ENCODE data around the gene PLS3.

DNA sequence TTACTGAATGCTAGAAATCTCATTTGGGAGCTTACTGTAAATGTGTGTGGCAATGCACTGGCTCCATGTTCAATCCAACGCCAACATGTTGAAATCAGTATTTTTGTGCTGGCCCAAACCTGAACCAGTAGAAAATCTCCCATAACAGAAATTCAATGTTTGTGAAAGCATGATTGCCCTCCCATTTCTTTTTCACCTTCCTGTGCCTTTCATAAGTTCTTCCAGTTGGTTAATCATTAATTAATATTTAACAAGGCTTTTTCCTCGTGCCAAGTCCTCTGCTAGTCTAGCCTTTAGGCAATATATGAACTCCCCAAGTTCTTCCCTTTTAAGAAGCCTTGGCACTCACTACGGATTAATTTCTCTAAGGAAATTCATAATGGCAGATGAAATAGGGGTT lies 1.3 kb upstream of the PLS3 start:
- TF ChIP-seq SMC3 (conservative IDR thresholded peaks at IDR 0.05; ENCODE audit: poor library complexity) = no peak
- TF ChIP-seq, protein P1, sequence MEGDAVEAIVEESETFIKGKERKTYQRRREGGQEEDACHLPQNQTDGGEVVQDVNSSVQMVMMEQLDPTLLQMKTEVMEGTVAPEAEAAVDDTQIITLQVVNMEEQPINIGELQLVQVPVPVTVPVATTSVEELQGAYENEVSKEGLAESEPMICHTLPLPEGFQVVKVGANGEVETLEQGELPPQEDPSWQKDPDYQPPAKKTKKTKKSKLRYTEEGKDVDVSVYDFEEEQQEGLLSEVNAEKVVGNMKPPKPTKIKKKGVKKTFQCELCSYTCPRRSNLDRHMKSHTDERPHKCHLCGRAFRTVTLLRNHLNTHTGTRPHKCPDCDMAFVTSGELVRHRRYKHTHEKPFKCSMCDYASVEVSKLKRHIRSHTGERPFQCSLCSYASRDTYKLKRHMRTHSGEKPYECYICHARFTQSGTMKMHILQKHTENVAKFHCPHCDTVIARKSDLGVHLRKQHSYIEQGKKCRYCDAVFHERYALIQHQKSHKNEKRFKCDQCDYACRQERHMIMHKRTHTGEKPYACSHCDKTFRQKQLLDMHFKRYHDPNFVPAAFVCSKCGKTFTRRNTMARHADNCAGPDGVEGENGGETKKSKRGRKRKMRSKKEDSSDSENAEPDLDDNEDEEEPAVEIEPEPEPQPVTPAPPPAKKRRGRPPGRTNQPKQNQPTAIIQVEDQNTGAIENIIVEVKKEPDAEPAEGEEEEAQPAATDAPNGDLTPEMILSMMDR (IDR thresholded peaks at IDR 0.05; ENCODE audit: poor library complexity, severe bottlenecking) = no peak
- TF ChIP-seq EZH2 (IDR thresholded peaks at IDR 0.05; ENCODE audit: borderline replicate concordance, insufficient read depth, low read length, poor library complexity, severe bottlenecking) = no peak
- TF ChIP-seq EP300 (conservative IDR thresholded peaks at IDR 0.05; ENCODE audit: poor library complexity, severe bottlenecking) = no peak
- TF ChIP-seq, protein P2, sequence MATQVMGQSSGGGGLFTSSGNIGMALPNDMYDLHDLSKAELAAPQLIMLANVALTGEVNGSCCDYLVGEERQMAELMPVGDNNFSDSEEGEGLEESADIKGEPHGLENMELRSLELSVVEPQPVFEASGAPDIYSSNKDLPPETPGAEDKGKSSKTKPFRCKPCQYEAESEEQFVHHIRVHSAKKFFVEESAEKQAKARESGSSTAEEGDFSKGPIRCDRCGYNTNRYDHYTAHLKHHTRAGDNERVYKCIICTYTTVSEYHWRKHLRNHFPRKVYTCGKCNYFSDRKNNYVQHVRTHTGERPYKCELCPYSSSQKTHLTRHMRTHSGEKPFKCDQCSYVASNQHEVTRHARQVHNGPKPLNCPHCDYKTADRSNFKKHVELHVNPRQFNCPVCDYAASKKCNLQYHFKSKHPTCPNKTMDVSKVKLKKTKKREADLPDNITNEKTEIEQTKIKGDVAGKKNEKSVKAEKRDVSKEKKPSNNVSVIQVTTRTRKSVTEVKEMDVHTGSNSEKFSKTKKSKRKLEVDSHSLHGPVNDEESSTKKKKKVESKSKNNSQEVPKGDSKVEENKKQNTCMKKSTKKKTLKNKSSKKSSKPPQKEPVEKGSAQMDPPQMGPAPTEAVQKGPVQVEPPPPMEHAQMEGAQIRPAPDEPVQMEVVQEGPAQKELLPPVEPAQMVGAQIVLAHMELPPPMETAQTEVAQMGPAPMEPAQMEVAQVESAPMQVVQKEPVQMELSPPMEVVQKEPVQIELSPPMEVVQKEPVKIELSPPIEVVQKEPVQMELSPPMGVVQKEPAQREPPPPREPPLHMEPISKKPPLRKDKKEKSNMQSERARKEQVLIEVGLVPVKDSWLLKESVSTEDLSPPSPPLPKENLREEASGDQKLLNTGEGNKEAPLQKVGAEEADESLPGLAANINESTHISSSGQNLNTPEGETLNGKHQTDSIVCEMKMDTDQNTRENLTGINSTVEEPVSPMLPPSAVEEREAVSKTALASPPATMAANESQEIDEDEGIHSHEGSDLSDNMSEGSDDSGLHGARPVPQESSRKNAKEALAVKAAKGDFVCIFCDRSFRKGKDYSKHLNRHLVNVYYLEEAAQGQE (IDR thresholded peaks at IDR 0.05; ENCODE audit: borderline replicate concordance) = no peak
- no peak for TF ChIP-seq POLR2AphosphoS5 (IDR thresholded peaks at IDR 0.05)
- no peak for TF ChIP-seq MXI1 (conservative IDR thresholded peaks at IDR 0.05; ENCODE audit: poor library complexity, severe bottlenecking)
